Measurements from ENCODE around the gene EEFSEC.

EEFSEC gene

GRCh38 chr3:128269796-128270195 lies 116.5 kb downstream of the EEFSEC start:
- no peak for TF ChIP-seq CTCF (IDR thresholded peaks at IDR 0.05; ENCODE audit: extremely low read depth, missing control alignments)
- no peak for DNase-seq (ENCODE audit: low spot score)

- no peak for DNase-seq (ENCODE audit: low spot score)
- TF ChIP-seq CTCF (IDR thresholded peaks at IDR 0.05; ENCODE audit: extremely low read depth, missing control alignments): no peak
Observed at GRCh38 chr3:128270559-128271492, 117.5 kb downstream of the EEFSEC start.

- no peak for DNase-seq (ENCODE audit: low spot score)
- TF ChIP-seq CTCF (IDR thresholded peaks at IDR 0.05; ENCODE audit: extremely low read depth, missing control alignments): no peak
Observed at GRCh38 chr3:128271536-128272332, 118.5 kb downstream of the EEFSEC start.

- no peak for DNase-seq (ENCODE audit: low spot score)
- TF ChIP-seq CTCF (IDR thresholded peaks at IDR 0.05; ENCODE audit: extremely low read depth, missing control alignments): no peak
Observed at GRCh38 chr3:128273109-128273840, 120.0 kb downstream of the EEFSEC start.

GRCh38 chr3:128273841-128274573 lies 120.7 kb downstream of the EEFSEC start:
- TF ChIP-seq CTCF (IDR thresholded peaks at IDR 0.05; ENCODE audit: extremely low read depth, missing control alignments): no peak
- no peak for DNase-seq (ENCODE audit: low spot score)

GRCh38 chr3:128274837-128275236 lies 121.6 kb downstream of the EEFSEC start:
- no peak for DNase-seq (ENCODE audit: low spot score)

More at GRCh38 chr3:128274837-128275236, 121.6 kb downstream of the EEFSEC start:
- no peak for TF ChIP-seq CTCF (IDR thresholded peaks at IDR 0.05; ENCODE audit: extremely low read depth, missing control alignments)

Data from GM20000 (cell line).